H1 (cell line): Measurements from ENCODE around the gene IFITM10. TPM values are rescaled to one million over a fixed set of nuclear protein-coding genes. Genes with fewer than 3 reads are reported as not detected.

Source experiments
- ASH2L ChIP-seq: fragments of 200-600, 300-600 bp; sonication (generic); IDR thresholded peaks from one replicate; pipeline ENCODE4 v1.7.1; 2017; ENCODE audit warnings: low read length
- BCL11A ChIP-seq, 2 experiments: IDR thresholded peaks; one replicate each; pipeline ENCODE4 v1.6.1; 2011; ENCODE audit warnings: low read depth in 2 of 2, low read length in 2 of 2, mild to moderate bottlenecking in 2 of 2
- CREB1 ChIP-seq: IDR thresholded peaks from 2 replicates; pipeline ENCODE4 v1.6.1; 2012; ENCODE audit warnings: inconsistent platforms
- E2F6 ChIP-seq: IDR thresholded peaks from 2 replicates; pipeline ENCODE4 v1.6.1; 2012; ENCODE audit warnings: inconsistent platforms
- GABPA ChIP-seq: IDR thresholded peaks from 2 replicates; pipeline ENCODE4 v1.6.1; 2011; ENCODE audit warnings: mild to moderate bottlenecking, low read length, moderate library complexity, borderline replicate concordance; ENCODE audit not compliant: insufficient read depth
- GTF2F1 ChIP-seq: IDR thresholded peaks from 2 replicates; pipeline ENCODE4 v1.6.1; 2012; ENCODE audit warnings: low read depth, low read length, improper control_type of control experiment, borderline replicate concordance
- KDM1A ChIP-seq: fragments of 200-600, 300-600 bp; sonication (generic); IDR thresholded peaks from 2 replicates; pipeline ENCODE4 v1.7.1; 2016; ENCODE audit warnings: mild to moderate bottlenecking, low read length, borderline replicate concordance
- KDM4A ChIP-seq: IDR thresholded peaks from one replicate; pipeline ENCODE4 v1.7.1; 2012; ENCODE audit warnings: low read depth, mild to moderate bottlenecking, moderate library complexity, low read length, inconsistent platforms; ENCODE audit not compliant: severe bottlenecking
- NANOG ChIP-seq: IDR thresholded peaks from 2 replicates; pipeline ENCODE4 v1.6.1; 2011; ENCODE audit warnings: low read length, low read depth, mild to moderate bottlenecking, inconsistent platforms; ENCODE audit not compliant: insufficient read depth, poor library complexity, severe bottlenecking
- NRF1 ChIP-seq: IDR thresholded peaks from 2 replicates; pipeline ENCODE4 v1.6.1; 2011; ENCODE audit warnings: mild to moderate bottlenecking, low read depth, low read length, improper control_type of control experiment
- POLR2A ChIP-seq, 2 experiments: IDR thresholded peaks; 1 replicate in 1 of 2; 2 replicates in 1 of 2; pipeline ENCODE4 v1.6.1; 2011; ENCODE audit warnings: low read depth in 2 of 2, low read length in 2 of 2, mild to moderate bottlenecking in 2 of 2; ENCODE audit errors: control extremely low read depth in 1 of 2
- POLR2AphosphoS5 ChIP-seq: IDR thresholded peaks from 2 replicates; pipeline ENCODE4 v1.6.1; 2011; ENCODE audit warnings: low read depth, low read length
- RXRA ChIP-seq: IDR thresholded peaks from 2 replicates; pipeline ENCODE4 v1.6.1; 2011; ENCODE audit warnings: low read depth, mild to moderate bottlenecking, low read length, moderate library complexity; ENCODE audit not compliant: insufficient read depth
- SAP30 ChIP-seq: fragments of 300-600 bp; sonication (generic); IDR thresholded peaks from 2 replicates; pipeline ENCODE4 v1.7.1; 2012; ENCODE audit warnings: low read length, moderate library complexity, mild to moderate bottlenecking, inconsistent platforms; ENCODE audit not compliant: insufficient read depth, insufficient replicate concordance
- SIN3A ChIP-seq, 2 experiments: IDR thresholded peaks in 1 of 2; conservative IDR thresholded peaks in 1 of 2; 2 replicates each; pipeline ENCODE4 v1.6.1; 2011 to 2012; ENCODE audit warnings: low read length in 2 of 2, improper control_type of control experiment in 1 of 2, low read depth in 1 of 2, mild to moderate bottlenecking in 1 of 2
- SP4 ChIP-seq: IDR thresholded peaks from 2 replicates; pipeline ENCODE4 v1.6.1; 2012; ENCODE audit warnings: low read length, inconsistent platforms
- SRF ChIP-seq: IDR thresholded peaks from 2 replicates; pipeline ENCODE4 v1.6.1; 2011; ENCODE audit warnings: mild to moderate bottlenecking, low read depth, low read length, moderate library complexity
- TAF1 ChIP-seq: IDR thresholded peaks from 2 replicates; pipeline ENCODE4 v1.6.1; 2011; ENCODE audit warnings: mild to moderate bottlenecking, low read depth, low read length
- USF2 ChIP-seq: IDR thresholded peaks from 2 replicates; pipeline ENCODE4 v1.6.1; 2011; ENCODE audit warnings: low read length, improper control_type of control experiment
- ZNF274 ChIP-seq: IDR thresholded peaks from 2 replicates; pipeline ENCODE4 v1.7.0; 2012; ENCODE audit warnings: low read length, borderline replicate concordance; ENCODE audit errors: extremely low read depth
- polyA plus RNA-seq, 7 experiments: library from polyadenylated mRNA; depleted of rRNA in 3 of 7; stranded (reverse) in 5 of 7; unstranded in 2 of 7; fragments of >200 nt in 5 of 7; fragments of 200-250 nt in 2 of 7; gene quantifications; 1 replicate in 5 of 7; 2 replicates in 1 of 7; 4 replicates in 1 of 7; pipeline versions ENCODE4 v1.2.1 to v1.2.3, GENCODE V29; 2011 to 2013; ENCODE audit warnings: missing spikeins in 2 of 7, mixed read lengths in 2 of 7
- total RNA-seq: library from RNA; stranded (reverse); fragmentation: NEBNext Ultra II Directional; extraction: Animal tissue kit (Norgen Biotek cat#: 25700); gene quantifications from 2 replicates; pipeline ENCODE4 v1.2.1, GENCODE V29; 2021

IFITM10 gene
- total and polyA plus RNA-seq, 2 of the 8 experiments (the other 6 are each of a cell fraction or from before 2014, with no cell fraction given) = 0.08 to 0.22 TPM

GRCh38 chr11:1763796-1764661 lies 13.6 kb upstream of the IFITM10 start, which contains the start of gene CTSD (continued):
- no peak for TF ChIP-seq GTF2F1
- TF ChIP-seq SAP30 = no peak
- TF ChIP-seq KDM1A = 0 out of 2 replicates have a peak, but pooled peaks have one; percentile 16
- TF ChIP-seq BCL11A (IDR thresholded peaks at IDR 0.05; ENCODE audit: low read depth in 2 of 2, low read length in 2 of 2) = no peak
- peak; percentile 88 for TF ChIP-seq KDM4A
- TF ChIP-seq SRF = no peak
- TF ChIP-seq NRF1 = peak; percentile 40
- no peak for TF ChIP-seq RXRA
- TF ChIP-seq CREB1 = peak; percentile 67; the same call in 1 of the 2 replicates
- TF ChIP-seq POLR2AphosphoS5 = peak; percentile 70
- TF ChIP-seq USF2 = peak; percentile 95
- peak; percentile 22 to 53; a peak in 1 of 4 replicates for TF ChIP-seq SIN3A (conservative IDR thresholded peaks at IDR 0.05 in 1 of 2, IDR thresholded peaks at IDR 0.05 in 1 of 2; ENCODE audit: low read depth in 1 of 2, low read length in 2 of 2)
- peak; percentile 65 for TF ChIP-seq TAF1
- no peak for TF ChIP-seq NANOG
- no peak for TF ChIP-seq GABPA
- peak in 1 of 2 experiments; percentile 55; a peak in 1 of 3 replicates for TF ChIP-seq POLR2A (IDR thresholded peaks at IDR 0.05; ENCODE audit: control extremely low read depth in 1 of 2, low read depth in 2 of 2, low read length in 2 of 2)
- peak; percentile 90 for TF ChIP-seq E2F6
- no peak for TF ChIP-seq ZNF274
- no peak for TF ChIP-seq ASH2L
- peak; percentile 78; the same call in 1 of the 2 replicates for TF ChIP-seq SP4
